Measurements from ENCODE around the gene RNF225. TPM values are rescaled to one million over a fixed set of nuclear protein-coding genes. Genes with fewer than 3 reads are reported as not detected.

Gene RNF225
- total and polyA plus RNA-seq, 10 of the 15 experiments (the other 5 are each of a cell fraction or from before 2014, with no cell fraction given), result 0.27 to 0.28 TPM; not detected in 8

GRCh38 chr19:58439576-58440554 lies 44.4 kb downstream of the RNF225 start, which contains the start of gene ZNF132 (continued):
- no peak for TF ChIP-seq PAX8 (IDR thresholded peaks at IDR 0.05)
- TF ChIP-seq YY1 (IDR thresholded peaks at IDR 0.05; ENCODE audit: low read depth, low read length), result peak; percentile 97
- TF ChIP-seq NFIC (IDR thresholded peaks at IDR 0.05; ENCODE audit: low read depth, low read length), result no peak
- TF ChIP-seq NFXL1 (IDR thresholded peaks at IDR 0.05; ENCODE audit: borderline replicate concordance), result no peak
- TF ChIP-seq E2F4 (IDR thresholded peaks at IDR 0.05; ENCODE audit: low read depth, low read length), result no peak
- TF ChIP-seq CBX5 (IDR thresholded peaks at IDR 0.05; ENCODE audit: low read depth), result no peak
- TF ChIP-seq NR2C1 (IDR thresholded peaks at IDR 0.05), result no peak; the same call in 1 of the 2 replicates
- TF ChIP-seq MEF2B (IDR thresholded peaks at IDR 0.05; ENCODE audit: partially characterized antibody, poor library complexity, severe bottlenecking), result no peak
- peak; percentile 53; the same call in 1 of the 2 replicates for TF ChIP-seq CHD2 (IDR thresholded peaks at IDR 0.05; ENCODE audit: borderline replicate concordance, low read depth, low read length)
- peak in 1 of 2 experiments; percentile 52; a peak in 1 of 4 replicates for TF ChIP-seq BHLHE40 (IDR thresholded peaks at IDR 0.05; ENCODE audit: borderline replicate concordance in 1 of 2, low read depth in 2 of 2, low read length in 1 of 2)
- peak; percentile 51; the same call in 1 of the 2 replicates for TF ChIP-seq ATF7 (IDR thresholded peaks at IDR 0.05; ENCODE audit: low read depth)
- no peak for TF ChIP-seq PML (IDR thresholded peaks at IDR 0.05; ENCODE audit: low read length)
- TF ChIP-seq IRF3 (IDR thresholded peaks at IDR 0.05), result peak; percentile 40; the same call in 1 of the 2 replicates
- no peak for TF ChIP-seq YBX1 (IDR thresholded peaks at IDR 0.05)
- TF ChIP-seq SMAD1 (IDR thresholded peaks at IDR 0.05; ENCODE audit: low read depth, partially characterized antibody), result no peak
- TF ChIP-seq POLR2AphosphoS5 (IDR thresholded peaks at IDR 0.05; ENCODE audit: low read length), result peak; percentile 33; the same call in 1 of the 2 replicates
- peak; percentile 95 for TF ChIP-seq PKNOX1 (IDR thresholded peaks at IDR 0.05)
- TF ChIP-seq NFYB (IDR thresholded peaks at IDR 0.05; ENCODE audit: insufficient read depth, low read depth, low read length), result peak; percentile 89
- TF ChIP-seq TCF7 (IDR thresholded peaks at IDR 0.05; ENCODE audit: borderline replicate concordance), result no peak
- TF ChIP-seq ZBTB40 (IDR thresholded peaks at IDR 0.05; ENCODE audit: borderline replicate concordance), result peak; percentile 90
- TF ChIP-seq BMI1 (IDR thresholded peaks at IDR 0.05; ENCODE audit: borderline replicate concordance), result peak; percentile 92
- no peak for TF ChIP-seq BACH1 (IDR thresholded peaks at IDR 0.05; ENCODE audit: borderline replicate concordance)
- no peak for TF ChIP-seq RCOR1 (conservative IDR thresholded peaks at IDR 0.05; ENCODE audit: low read depth, low read length)
